Stimulated activated CD4-positive, alpha-beta T cell treated with anti-CD3 and anti-CD28 coated beads, TNF-alpha, amount 100 ng/mL, for 24 hours (primary cell): ENCODE data around the gene UXT.
"Not testable (repeated sequence)": the region's sequence is repeated elsewhere in the genome, so short reads cannot be mapped to it uniquely, and the experiment has no call there.

Experiments
- DNase-seq, 3 experiments: peaks; one replicate each; pipeline ENCODE4 v3.0.0-alpha.2; 2020; ENCODE audit warnings: low read depth in 3 of 3

UXT gene, protein sequence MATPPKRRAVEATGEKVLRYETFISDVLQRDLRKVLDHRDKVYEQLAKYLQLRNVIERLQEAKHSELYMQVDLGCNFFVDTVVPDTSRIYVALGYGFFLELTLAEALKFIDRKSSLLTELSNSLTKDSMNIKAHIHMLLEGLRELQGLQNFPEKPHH

GRCh38 chrX:47658684-47659420, at the start of gene UXT:
Gene UXT (minus strand): TSS chrX:47659180. CDS start chrX:47658927, 253 bp downstream.
- peak; percentile 83 to 91 (median 86) for DNase-seq

DNA sequence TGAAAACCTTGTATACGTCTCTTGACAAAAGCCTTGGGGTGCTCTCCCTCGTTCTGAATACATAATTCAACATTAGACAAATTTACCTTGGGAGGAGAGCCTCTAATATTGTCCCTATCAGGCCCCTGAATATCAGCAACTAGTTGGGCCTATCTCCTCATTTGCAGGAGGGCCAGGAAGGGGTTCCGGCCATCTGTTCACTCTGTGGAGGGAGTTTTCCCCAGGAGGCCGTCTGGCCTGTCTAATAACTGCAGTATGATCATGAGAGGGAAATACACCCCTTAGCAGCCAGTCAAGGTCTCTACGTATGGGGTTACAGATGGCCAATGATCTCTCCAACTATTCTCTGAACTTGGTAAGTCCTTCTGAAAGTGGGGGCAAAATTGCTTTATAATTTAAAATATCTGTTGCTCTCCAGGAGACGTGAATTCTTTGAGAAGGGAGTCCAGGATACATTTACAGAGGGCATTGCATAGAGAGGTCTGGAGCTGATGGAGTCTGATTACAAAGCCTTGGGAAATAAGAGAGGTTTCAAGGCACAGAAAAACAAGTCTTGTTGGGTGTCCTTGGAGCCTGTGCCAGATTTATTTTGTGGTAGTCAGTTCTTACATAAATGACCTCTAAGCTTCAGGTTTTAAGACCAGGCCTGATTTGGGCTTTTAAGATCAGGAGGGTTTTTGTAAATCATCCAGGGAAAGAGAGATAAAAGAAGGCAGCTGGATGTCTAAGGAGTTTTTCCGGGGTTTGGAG, 48.2 kb upstream of the UXT start:
- DNase-seq, result no peak

DNA sequence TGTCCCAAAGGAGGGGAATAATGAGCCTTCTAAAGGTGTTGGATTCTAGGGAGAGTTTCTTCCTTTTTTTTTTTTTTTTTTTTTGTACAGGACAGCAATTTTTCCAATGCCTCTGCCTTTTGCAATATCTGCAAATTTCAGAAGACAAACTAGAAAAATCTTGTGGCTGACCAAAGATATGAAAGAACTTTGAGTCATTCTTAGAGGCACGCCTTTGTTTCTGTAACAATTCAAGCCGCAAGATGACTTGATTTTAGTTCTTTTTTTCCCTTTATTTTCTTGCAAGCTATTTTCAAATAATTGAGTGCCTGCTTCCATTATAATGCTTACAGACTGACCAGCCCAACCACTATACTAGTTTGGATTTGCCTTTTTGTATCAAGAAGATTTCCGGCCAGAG, 47.6 kb upstream of the UXT start:
- DNase-seq, result no peak

DNA sequence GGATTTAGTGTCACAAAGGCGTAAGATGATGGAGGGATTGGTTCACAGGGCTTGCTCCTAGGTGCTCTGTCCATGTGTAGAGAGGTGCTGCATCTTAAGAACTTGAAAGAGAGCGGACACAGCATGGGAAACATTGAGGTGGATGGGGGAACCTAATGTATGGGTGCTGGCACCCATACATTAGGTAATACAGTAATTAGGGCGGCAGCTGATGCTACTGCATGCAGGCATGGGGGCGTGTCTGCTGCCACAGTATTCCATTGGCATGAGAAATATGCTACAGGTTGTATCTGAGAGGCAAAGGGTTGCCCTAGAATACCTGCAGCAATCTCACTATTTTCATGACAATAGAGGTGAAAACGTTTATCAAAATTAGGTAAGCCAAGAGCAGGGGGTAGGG, 45.8 kb upstream of the UXT start:
- no peak for DNase-seq

- DNase-seq, result no peak
Observed at GRCh38 chrX:47697181-47697580, 38.2 kb upstream of the UXT start.

GRCh38 chrX:47690175-47690574, 31.2 kb upstream of the UXT start:
- DNase-seq, result no peak

GRCh38 chrX:47687263-47687662, 28.3 kb upstream of the UXT start:
- no peak for DNase-seq

DNA sequence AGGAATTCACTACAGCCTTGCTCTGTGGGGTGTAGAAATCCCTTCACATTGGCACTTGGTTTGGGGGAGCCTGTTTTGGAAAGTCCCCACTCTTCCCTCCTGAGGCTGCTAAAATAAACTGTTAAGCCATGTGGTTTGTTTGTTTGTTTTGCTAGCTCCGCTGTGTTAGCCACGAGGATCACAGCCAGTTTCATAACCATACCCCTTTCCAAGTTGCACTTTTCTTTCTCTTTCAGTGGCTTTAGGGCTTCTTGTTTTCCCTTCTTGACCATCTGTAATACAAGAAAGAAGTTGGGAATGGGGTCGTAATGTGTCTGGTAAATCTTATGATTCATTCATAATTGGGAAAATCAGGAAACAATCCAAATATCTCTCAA, 24.8 kb upstream of the UXT start:
- DNase-seq, result no peak

DNA sequence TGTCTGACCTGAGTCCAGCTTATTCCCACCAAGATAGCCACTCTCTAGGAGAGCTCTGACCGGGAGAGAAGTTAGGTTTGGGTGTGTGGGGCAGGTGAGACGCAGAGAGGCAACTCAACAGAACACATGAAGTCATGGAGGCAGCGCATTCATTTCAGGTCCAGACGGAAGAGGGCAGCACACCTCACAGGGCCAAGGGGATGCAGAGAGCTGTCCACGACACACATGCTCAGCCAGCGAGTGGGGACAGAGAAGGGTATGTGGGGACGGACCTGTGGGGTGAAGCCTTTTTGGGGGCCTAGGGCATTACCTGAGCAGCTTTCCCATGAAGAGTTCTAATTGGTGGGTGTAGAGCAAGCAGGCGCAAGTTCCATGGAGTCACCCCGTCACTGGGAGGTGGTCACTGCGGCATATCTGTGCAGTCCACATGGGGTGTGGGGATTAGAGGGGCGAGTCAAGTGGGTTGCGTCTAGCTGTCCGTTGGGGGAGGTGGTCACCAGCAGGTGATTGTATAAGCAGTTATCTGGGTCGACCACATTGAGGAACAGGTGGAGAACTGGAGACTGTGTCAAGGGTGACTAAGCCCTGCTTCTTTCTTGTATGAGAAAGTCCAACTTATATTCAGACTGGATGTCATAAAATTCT, 24.3 kb upstream of the UXT start:
- no peak for DNase-seq

- not testable (repeated sequence) for DNase-seq
Observed at GRCh38 chrX:47675959-47676859, 17.2 kb upstream of the UXT start.

DNA sequence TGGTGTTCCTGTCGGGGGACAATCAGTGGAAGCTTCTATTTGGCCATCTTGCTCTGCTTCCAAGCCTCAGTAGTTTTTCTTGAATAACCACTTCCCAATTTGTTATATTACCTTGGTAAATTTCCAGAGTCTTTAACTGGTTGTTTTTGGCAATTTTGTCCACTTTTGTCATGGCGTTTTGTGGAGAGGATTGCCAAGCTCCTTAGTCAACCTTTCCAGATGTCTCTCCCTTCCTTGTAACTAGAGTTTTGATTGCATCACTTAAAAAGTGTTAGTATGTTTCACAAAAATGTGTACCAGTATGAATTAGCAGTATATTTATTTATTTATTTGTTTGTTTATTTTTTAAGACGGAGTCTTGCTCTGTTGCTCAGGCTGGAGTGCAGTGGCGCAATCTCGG, 15.8 kb upstream of the UXT start:
- DNase-seq, result no peak

GRCh38 chrX:47665797-47666196, 6.8 kb upstream of the UXT start:
- DNase-seq, result not testable (repeated sequence)

- DNase-seq, result no peak
Observed at GRCh38 chrX:47664737-47665136, 5.8 kb upstream of the UXT start.

DNA sequence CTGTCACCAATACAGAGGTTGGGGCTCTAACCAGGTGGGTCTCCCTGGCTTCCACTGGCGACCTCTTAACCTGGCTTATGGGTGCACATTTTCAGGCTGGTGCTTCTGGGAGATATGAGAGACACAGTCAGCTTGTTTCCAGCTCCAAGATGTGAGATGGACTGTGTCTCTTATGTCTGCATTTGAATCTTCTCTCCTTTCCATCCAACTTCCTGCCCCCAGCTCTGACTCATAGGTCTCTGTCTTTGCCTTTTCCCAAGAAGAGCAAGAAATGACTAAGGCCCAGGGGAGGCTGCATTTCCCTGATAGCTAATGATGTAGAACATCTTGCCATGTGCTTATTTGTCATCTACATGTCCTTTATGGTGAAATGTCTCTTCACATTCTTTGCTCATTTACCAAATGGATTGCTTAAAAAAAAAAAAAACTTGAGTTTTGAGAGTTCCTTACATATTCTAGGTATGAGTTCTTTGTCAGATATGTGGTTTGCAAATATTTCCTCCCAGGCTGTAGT, 3.2 kb upstream of the UXT start:
- peak in 2 of 3 experiments; percentile 27 to 49 for DNase-seq

- no peak for DNase-seq
Observed at GRCh38 chrX:47661539-47661938, 2.6 kb upstream of the UXT start.

DNA sequence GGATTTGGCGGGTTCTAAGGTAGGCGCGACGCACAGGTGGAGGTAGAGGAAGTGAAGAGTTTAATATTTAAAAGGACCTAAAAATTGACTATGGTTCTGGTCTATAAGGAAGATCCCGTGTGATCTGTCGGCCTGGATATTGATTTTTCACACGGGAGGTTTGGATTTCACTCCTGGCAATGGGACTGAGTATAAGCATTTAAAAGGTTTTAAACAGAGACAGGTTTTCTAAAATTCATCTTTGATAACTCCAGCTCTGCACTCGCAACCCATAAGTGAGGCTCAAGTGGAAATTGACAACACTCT, 394 bp upstream of the UXT start:
- no peak for DNase-seq

- no peak for DNase-seq
Observed at GRCh38 chrX:47658301-47658683, 688 bp downstream of the UXT start.

- DNase-seq, result no peak
Observed at GRCh38 chrX:47651043-47651905, 7.7 kb downstream of the UXT start.

- DNase-seq, result peak; percentile 77 to 86 (median 77)
Observed at GRCh38 chrX:47650164-47651042, 8.6 kb downstream of the UXT start, which contains the start of gene ELK1. Gene ELK1 (minus strand): TSS chrX:47650563. CDS start chrX:47641441, 9,122 bp downstream.
